HepG2 (cell line): ENCODE results near the gene TRAIP. TPM values are rescaled to one million over a fixed set of nuclear protein-coding genes. Genes with fewer than 3 reads are reported as not detected.

Experiments
- GATAD1 ChIP-seq: IDR thresholded peaks from 2 replicates; pipeline ENCODE4 v1.6.1; 2016; ENCODE audit warnings: missing genetic modification reagents, missing compliant biosample characterization
- KDM2A ChIP-seq: sonication (generic); formaldehyde crosslinking; IDR thresholded peaks from 2 replicates; pipeline ENCODE4 v1.4.0; 2020; ENCODE audit warnings: low read depth, missing genetic modification reagents, borderline replicate concordance
- KDM3A ChIP-seq: IDR thresholded peaks from 2 replicates; pipeline ENCODE4 v1.6.1; 2018; ENCODE audit warnings: low read depth, missing compliant biosample characterization
- MEIS2 ChIP-seq: sonication (generic); formaldehyde crosslinking; IDR thresholded peaks from 2 replicates; pipeline ENCODE4 v1.9.0; 2021; ENCODE audit warnings: mild to moderate bottlenecking, missing genetic modification reagents
- POLR2AphosphoS5 ChIP-seq: IDR thresholded peaks from 2 replicates; pipeline ENCODE4 v1.6.1; 2012; ENCODE audit warnings: low read depth, low read length
- SALL2 ChIP-seq: sonication (generic); formaldehyde crosslinking; IDR thresholded peaks from 2 replicates; pipeline ENCODE4 v1.8.1; 2023; ENCODE audit warnings: mild to moderate bottlenecking, missing genetic modification reagents, inconsistent platforms
- SAP130 ChIP-seq: IDR thresholded peaks from 2 replicates; pipeline ENCODE4 v1.6.1; 2016; ENCODE audit warnings: low read depth
- TBX2 ChIP-seq: sonication (generic); formaldehyde crosslinking; IDR thresholded peaks from 2 replicates; pipeline ENCODE4 v1.5.0; 2020; ENCODE audit warnings: missing genetic modification reagents, mild to moderate bottlenecking, borderline replicate concordance
- TERF1 ChIP-seq: sonication (generic); formaldehyde crosslinking; IDR thresholded peaks from 2 replicates; pipeline ENCODE4 v1.8.0; 2022; ENCODE audit warnings: mild to moderate bottlenecking, missing genetic modification reagents, moderate library complexity
- ZNF329 ChIP-seq: sonication (generic); formaldehyde crosslinking; IDR thresholded peaks from 2 replicates; pipeline ENCODE4 v1.9.0; 2021; ENCODE audit warnings: low read depth, mild to moderate bottlenecking, missing genetic modification reagents
- ZNF34 ChIP-seq: sonication (generic); formaldehyde crosslinking; IDR thresholded peaks from 2 replicates; pipeline ENCODE4 v1.4.0; 2020; ENCODE audit warnings: mild to moderate bottlenecking, missing genetic modification reagents, borderline replicate concordance
- ZNF44 ChIP-seq: sonication (generic); formaldehyde crosslinking; IDR thresholded peaks from 2 replicates; pipeline ENCODE4 v1.5.1; 2020; ENCODE audit warnings: mild to moderate bottlenecking, missing genetic modification reagents
- ZNF563 ChIP-seq: sonication (generic); formaldehyde crosslinking; IDR thresholded peaks from 2 replicates; pipeline ENCODE4 v1.8.0; 2022; ENCODE audit warnings: mild to moderate bottlenecking, moderate library complexity, missing genetic modification reagents
- ZNF572 ChIP-seq: sonication (generic); formaldehyde crosslinking; IDR thresholded peaks from 2 replicates; pipeline ENCODE4 v1.5.1; 2020; ENCODE audit warnings: mild to moderate bottlenecking, missing genetic modification reagents
- ZNF891 ChIP-seq: sonication (generic); formaldehyde crosslinking; IDR thresholded peaks from 2 replicates; pipeline ENCODE4 v1.5.0; 2020; ENCODE audit warnings: mild to moderate bottlenecking, missing genetic modification reagents
- ZSCAN31 ChIP-seq: sonication (generic); formaldehyde crosslinking; IDR thresholded peaks from 2 replicates; pipeline ENCODE4 v1.5.0; 2020; ENCODE audit warnings: low read depth, mild to moderate bottlenecking, missing genetic modification reagents
- polyA plus RNA-seq, 8 experiments: library from polyadenylated mRNA; depleted of rRNA in 3 of 8; stranded (reverse) in 7 of 8; unstranded in 1 of 8; fragments of >200 nt; fragmentation: Illumina TruSeq in 4 of 8; extraction: Trizol in 4 of 8; gene quantifications; 2 replicates each; pipeline versions ENCODE4 v1.2.1 to v1.2.3, GENCODE V29; 2011 to 2016; ENCODE audit warnings: low read depth in 4 of 8, missing spikeins in 1 of 8, mixed read lengths in 1 of 8; ENCODE audit not compliant: insufficient read depth in 1 of 8
- total RNA-seq, 5 experiments: library from RNA; depleted of rRNA; stranded (reverse); fragments of >200 nt; fragmentation: Illumina TruSeq; extraction: Trizol; gene quantifications; 2 replicates each; pipeline ENCODE4 v1.2.3, GENCODE V29; 2016; ENCODE audit warnings: low read depth in 1 of 5
- TF ChIP-seq, protein P1 (sequence below): sonication (generic); formaldehyde crosslinking; IDR thresholded peaks from 2 replicates; pipeline ENCODE4 v1.4.0; 2020; ENCODE audit warnings: missing genetic modification reagents
- TF ChIP-seq, protein P2 (sequence below): sonication (generic); formaldehyde crosslinking; IDR thresholded peaks from 2 replicates; pipeline ENCODE4 v1.8.0; 2022; ENCODE audit warnings: mild to moderate bottlenecking, missing genetic modification reagents
- TF ChIP-seq, protein P3 (sequence below): sonication (generic); formaldehyde crosslinking; IDR thresholded peaks from 2 replicates; pipeline ENCODE4 v1.4.0; 2020; ENCODE audit warnings: mild to moderate bottlenecking, missing genetic modification reagents
- TF ChIP-seq, protein P4 (sequence below): IDR thresholded peaks from 2 replicates; pipeline ENCODE4 v1.6.1; 2016; ENCODE audit warnings: missing genetic modification reagents, missing compliant biosample characterization
- TF ChIP-seq, protein P5 (sequence below): sonication (generic); formaldehyde crosslinking; IDR thresholded peaks from 2 replicates; pipeline ENCODE4 v1.5.0; 2020; ENCODE audit warnings: missing genetic modification reagents

The TRAIP gene
- total and polyA plus RNA-seq, 2 of the 13 experiments (the other 11 are each of a cell fraction or from before 2014, with no cell fraction given), result 13.9 to 23.9 TPM

GRCh38 chr3:49856181-49857005, at the start of gene TRAIP (continued):
- TF ChIP-seq, protein P1, sequence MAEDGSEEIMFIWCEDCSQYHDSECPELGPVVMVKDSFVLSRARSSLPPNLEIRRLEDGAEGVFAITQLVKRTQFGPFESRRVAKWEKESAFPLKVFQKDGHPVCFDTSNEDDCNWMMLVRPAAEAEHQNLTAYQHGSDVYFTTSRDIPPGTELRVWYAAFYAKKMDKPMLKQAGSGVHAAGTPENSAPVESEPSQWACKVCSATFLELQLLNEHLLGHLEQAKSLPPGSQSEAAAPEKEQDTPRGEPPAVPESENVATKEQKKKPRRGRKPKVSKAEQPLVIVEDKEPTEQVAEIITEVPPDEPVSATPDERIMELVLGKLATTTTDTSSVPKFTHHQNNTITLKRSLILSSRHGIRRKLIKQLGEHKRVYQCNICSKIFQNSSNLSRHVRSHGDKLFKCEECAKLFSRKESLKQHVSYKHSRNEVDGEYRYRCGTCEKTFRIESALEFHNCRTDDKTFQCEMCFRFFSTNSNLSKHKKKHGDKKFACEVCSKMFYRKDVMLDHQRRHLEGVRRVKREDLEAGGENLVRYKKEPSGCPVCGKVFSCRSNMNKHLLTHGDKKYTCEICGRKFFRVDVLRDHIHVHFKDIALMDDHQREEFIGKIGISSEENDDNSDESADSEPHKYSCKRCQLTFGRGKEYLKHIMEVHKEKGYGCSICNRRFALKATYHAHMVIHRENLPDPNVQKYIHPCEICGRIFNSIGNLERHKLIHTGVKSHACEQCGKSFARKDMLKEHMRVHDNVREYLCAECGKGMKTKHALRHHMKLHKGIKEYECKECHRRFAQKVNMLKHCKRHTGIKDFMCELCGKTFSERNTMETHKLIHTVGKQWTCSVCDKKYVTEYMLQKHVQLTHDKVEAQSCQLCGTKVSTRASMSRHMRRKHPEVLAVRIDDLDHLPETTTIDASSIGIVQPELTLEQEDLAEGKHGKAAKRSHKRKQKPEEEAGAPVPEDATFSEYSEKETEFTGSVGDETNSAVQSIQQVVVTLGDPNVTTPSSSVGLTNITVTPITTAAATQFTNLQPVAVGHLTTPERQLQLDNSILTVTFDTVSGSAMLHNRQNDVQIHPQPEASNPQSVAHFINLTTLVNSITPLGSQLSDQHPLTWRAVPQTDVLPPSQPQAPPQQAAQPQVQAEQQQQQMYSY (CRISPR knock-in tag), result 0 out of 2 replicates have a peak, but pooled peaks have one; percentile 42
- TF ChIP-seq ZNF329 (CRISPR knock-in tag), result no peak
- TF ChIP-seq ZNF572 (CRISPR knock-in tag), result peak; percentile 92; the same call in 1 of the 2 replicates
- peak; percentile 60 for TF ChIP-seq SALL2 (CRISPR knock-in tag)
- peak; percentile 85 for TF ChIP-seq KDM2A (CRISPR knock-in tag)
- no peak for TF ChIP-seq ZNF44 (CRISPR knock-in tag)
- TF ChIP-seq GATAD1 (CRISPR knock-in tag), result peak; percentile 99
- TF ChIP-seq, protein P2, sequence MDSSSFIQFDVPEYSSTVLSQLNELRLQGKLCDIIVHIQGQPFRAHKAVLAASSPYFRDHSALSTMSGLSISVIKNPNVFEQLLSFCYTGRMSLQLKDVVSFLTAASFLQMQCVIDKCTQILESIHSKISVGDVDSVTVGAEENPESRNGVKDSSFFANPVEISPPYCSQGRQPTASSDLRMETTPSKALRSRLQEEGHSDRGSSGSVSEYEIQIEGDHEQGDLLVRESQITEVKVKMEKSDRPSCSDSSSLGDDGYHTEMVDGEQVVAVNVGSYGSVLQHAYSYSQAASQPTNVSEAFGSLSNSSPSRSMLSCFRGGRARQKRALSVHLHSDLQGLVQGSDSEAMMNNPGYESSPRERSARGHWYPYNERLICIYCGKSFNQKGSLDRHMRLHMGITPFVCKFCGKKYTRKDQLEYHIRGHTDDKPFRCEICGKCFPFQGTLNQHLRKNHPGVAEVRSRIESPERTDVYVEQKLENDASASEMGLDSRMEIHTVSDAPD, result 0 out of 2 replicates have a peak, but pooled peaks have one; percentile 19
- TF ChIP-seq SAP130 (CRISPR knock-in tag), result peak; percentile 100
- TF ChIP-seq, protein P3, sequence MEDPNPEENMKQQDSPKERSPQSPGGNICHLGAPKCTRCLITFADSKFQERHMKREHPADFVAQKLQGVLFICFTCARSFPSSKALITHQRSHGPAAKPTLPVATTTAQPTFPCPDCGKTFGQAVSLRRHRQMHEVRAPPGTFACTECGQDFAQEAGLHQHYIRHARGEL (CRISPR knock-in tag), result peak; percentile 82; the same call in 1 of the 2 replicates
- no peak for TF ChIP-seq ZNF34 (CRISPR knock-in tag)
- TF ChIP-seq ZNF891 (CRISPR knock-in tag), result peak; percentile 66; the same call in 1 of the 2 replicates
- TF ChIP-seq, protein P4, sequence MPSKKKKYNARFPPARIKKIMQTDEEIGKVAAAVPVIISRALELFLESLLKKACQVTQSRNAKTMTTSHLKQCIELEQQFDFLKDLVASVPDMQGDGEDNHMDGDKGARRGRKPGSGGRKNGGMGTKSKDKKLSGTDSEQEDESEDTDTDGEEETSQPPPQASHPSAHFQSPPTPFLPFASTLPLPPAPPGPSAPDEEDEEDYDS (CRISPR knock-in tag), result 0 out of 2 replicates have a peak, but pooled peaks have one; percentile 35
- TF ChIP-seq TBX2 (CRISPR knock-in tag), result peak; percentile 56; the same call in 1 of the 2 replicates
- peak; percentile 88 for TF ChIP-seq POLR2AphosphoS5
- TF ChIP-seq, protein P5, sequence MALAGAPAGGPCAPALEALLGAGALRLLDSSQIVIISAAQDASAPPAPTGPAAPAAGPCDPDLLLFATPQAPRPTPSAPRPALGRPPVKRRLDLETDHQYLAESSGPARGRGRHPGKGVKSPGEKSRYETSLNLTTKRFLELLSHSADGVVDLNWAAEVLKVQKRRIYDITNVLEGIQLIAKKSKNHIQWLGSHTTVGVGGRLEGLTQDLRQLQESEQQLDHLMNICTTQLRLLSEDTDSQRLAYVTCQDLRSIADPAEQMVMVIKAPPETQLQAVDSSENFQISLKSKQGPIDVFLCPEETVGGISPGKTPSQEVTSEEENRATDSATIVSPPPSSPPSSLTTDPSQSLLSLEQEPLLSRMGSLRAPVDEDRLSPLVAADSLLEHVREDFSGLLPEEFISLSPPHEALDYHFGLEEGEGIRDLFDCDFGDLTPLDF (CRISPR knock-in tag), result peak; percentile 60; the same call in 1 of the 2 replicates
- TF ChIP-seq MEIS2 (CRISPR knock-in tag), result no peak
- no peak; the same call in 1 of the 2 replicates for TF ChIP-seq TERF1 (CRISPR knock-in tag)
- 0 out of 2 replicates have a peak, but pooled peaks have one; percentile 44 for TF ChIP-seq ZSCAN31
- TF ChIP-seq ZNF563 (CRISPR knock-in tag), result peak; percentile 28; the same call in 1 of the 2 replicates
- TF ChIP-seq KDM3A (CRISPR knock-in tag), result peak; percentile 57; the same call in 1 of the 2 replicates
